Measurements from ENCODE around the gene ENPEP.
"Not testable (repeated sequence)": the region's sequence is repeated elsewhere in the genome, so short reads cannot be mapped to it uniquely, and the experiment has no call there.

ENPEP gene, protein sequence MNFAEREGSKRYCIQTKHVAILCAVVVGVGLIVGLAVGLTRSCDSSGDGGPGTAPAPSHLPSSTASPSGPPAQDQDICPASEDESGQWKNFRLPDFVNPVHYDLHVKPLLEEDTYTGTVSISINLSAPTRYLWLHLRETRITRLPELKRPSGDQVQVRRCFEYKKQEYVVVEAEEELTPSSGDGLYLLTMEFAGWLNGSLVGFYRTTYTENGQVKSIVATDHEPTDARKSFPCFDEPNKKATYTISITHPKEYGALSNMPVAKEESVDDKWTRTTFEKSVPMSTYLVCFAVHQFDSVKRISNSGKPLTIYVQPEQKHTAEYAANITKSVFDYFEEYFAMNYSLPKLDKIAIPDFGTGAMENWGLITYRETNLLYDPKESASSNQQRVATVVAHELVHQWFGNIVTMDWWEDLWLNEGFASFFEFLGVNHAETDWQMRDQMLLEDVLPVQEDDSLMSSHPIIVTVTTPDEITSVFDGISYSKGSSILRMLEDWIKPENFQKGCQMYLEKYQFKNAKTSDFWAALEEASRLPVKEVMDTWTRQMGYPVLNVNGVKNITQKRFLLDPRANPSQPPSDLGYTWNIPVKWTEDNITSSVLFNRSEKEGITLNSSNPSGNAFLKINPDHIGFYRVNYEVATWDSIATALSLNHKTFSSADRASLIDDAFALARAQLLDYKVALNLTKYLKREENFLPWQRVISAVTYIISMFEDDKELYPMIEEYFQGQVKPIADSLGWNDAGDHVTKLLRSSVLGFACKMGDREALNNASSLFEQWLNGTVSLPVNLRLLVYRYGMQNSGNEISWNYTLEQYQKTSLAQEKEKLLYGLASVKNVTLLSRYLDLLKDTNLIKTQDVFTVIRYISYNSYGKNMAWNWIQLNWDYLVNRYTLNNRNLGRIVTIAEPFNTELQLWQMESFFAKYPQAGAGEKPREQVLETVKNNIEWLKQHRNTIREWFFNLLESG

GRCh38 chr4:110475881-110476818 lies at the start of gene ENPEP:
Gene ENPEP, plus strand, starts transcription at chr4:110476155. Its CDS starts 260 bp downstream, at chr4:110476415.
- no peak for DNase-seq

GRCh38 chr4:110431805-110432204 lies 44.1 kb upstream of the ENPEP start:
- not testable (repeated sequence) for DNase-seq

DNA sequence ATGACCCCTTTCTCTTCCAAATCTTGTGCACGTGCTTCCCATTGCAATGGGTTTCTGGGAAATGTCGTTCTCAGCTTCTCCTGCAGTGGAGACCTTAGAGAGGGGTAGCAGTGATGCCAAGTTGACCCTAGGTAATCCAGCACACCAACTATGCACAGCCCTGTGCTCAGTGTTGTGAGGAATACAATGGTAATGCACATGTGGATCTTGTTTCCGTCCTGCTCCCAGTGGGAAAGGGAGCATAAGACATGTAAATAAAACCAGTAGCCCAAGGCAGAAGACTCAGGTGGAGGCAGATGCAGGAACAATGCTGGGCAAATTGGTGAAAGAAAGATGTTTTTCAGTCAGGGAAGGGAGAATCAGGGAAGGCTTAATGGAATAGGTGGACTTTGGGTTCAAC lies 38.7 kb upstream of the ENPEP start:
- DNase-seq, result not testable (repeated sequence)

- DNase-seq, result not testable (repeated sequence)
Measured at GRCh38 chr4:110439209-110439608, 36.7 kb upstream of the ENPEP start.

GRCh38 chr4:110442309-110442708 lies 33.6 kb upstream of the ENPEP start:
- DNase-seq, result no peak

GRCh38 chr4:110442788-110443187 lies 33.2 kb upstream of the ENPEP start:
- no peak for DNase-seq

GRCh38 chr4:110449947-110450346 lies 26.0 kb upstream of the ENPEP start:
- no peak for DNase-seq

DNA sequence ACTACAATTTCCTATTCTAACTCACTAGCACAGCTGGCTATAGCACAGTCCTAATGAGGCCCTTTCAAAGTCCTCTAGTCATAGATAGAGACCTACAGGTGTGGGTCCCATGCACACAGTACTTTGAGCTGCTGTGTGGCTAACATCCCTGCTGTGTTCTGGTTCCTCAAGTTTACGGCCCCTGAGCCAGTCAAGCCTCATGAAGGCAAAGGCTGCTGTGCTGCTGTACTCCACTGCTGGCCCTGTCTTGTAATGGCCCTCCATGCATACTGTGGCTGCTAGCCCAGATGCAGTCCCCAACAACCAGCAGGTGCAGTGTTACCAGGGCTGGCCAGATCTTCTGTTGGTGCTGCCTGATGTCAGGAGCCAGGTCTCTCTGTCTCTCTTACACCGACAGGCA lies 23.4 kb upstream of the ENPEP start:
- DNase-seq, result no peak

DNA sequence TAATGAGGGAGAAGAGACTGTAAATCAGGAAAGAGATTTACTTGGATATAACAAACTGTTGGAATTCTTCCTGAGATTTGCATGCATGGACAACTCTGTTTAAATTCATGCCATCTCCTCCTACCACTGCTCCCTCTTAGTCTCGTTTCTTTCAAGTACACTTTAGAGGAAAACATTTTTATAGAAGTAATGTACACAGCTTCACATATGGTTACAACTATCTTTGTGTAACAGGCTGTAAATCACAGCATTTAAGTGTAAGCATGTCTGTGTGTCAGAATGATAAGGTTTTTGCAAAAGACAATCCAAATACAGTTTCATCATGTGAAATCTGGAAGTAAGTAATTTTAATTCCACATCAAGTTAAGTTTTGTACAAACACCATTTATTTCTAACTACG lies 21.5 kb upstream of the ENPEP start:
- DNase-seq, result no peak

DNA sequence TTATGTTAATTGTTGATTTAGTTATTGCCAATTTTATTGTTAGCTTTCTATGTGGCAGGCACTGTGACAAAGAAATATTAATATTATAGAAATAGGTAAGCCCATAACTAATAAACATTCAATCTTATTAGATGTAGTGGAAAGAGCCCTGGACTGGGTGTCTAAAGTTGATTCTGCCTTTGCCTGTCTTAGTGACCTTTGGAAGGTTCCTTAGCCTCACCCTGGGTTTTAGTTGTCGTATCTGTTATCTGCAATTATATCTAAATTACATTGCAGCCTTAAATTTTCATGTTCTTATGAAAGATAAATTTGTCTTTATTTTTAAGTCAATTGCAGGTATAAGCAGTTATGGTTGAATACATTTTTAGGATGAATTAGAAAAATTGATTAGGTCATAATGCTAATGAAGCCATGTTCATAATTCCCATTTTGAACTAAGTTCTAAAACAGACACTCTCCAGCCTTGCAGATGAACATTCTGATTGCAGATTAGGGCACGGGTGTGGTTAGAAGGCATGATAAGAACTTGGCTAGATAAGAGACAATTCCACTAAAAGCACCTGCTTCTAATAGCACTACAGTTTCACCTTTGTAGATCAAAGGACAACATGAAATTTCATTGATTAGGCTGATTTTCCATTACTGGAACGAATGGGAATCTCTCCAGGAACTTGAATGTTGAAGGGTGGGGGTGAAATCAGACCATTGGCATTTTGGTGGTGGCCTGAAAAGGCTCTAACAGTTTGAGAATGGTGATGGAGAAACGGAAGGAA lies 17.3 kb upstream of the ENPEP start:
- no peak for DNase-seq

- DNase-seq, result no peak
Measured at GRCh38 chr4:110460074-110460746, 15.7 kb upstream of the ENPEP start.

- no peak for DNase-seq
Measured at GRCh38 chr4:110467400-110467799, 8.6 kb upstream of the ENPEP start.

GRCh38 chr4:110472583-110473329 lies 3.2 kb upstream of the ENPEP start:
- DNase-seq, result no peak

- DNase-seq, result no peak
Measured at GRCh38 chr4:110474481-110474880, 1.5 kb upstream of the ENPEP start.

DNA sequence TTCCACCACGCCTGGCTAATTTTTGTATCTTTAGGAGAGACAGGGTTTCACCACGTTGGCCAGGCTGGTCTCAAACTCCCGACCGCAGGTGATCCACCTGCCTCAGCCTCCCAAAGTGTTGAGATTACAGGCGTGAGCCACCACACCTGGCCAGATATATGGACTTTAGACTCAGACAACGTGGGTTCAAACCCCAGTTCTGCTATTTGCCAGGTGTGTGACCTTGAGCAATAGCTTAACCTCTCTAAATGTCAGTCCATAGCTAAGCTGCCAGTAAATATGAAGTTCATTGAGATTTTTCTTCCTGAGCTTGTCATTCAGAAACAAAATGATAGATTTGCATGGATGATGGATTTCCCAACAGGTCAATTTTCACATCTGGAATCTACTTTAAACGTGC lies 875 bp upstream of the ENPEP start:
- DNase-seq, result not testable (repeated sequence)

DNA sequence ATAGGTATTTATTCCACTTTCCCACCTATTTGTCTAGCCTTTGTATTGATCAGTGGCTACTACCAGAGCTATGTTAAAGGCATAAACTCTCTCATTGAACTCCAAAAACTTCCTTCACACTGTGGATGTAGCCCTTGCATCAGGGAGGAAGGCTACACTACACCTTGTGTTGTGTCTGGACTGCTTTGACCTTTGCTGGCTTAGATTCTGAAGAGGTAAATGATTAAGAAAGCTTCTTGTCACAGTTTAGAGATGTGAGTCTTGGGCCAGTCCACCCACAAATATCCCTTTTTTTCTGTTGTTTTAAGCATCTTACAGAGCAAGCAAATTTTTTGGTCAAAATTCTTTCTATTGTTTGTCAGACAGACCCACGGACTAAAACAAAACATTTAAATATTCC lies 1.9 kb downstream of the ENPEP start:
- DNase-seq, result no peak

GRCh38 chr4:110480031-110480549 lies 4.1 kb downstream of the ENPEP start:
- DNase-seq, result no peak

DNA sequence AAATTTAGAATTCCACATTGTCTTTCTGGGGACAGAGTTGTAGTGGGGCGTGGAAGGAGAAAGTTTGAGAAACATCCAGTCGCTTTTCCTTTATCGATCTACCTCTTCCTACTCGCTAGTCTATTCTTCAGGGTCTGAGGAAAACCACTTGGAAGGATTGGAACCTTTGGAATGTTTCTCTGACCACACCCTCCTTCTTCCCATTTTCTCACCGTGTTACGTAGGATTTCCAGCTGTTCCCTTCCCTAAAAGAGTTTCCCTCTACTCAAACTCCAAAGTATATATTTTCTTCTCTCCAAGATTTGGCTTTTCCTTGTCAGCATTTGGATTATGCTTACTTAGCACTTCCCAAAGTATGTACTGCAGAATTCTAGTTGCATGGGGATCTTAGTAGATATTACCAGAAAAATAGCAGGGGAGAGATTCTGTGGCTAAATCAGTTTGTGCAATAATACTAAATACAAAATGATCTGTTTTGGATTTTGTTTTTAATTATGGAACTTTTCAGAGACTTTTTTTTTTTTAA lies 4.9 kb downstream of the ENPEP start:
- no peak for DNase-seq

- no peak for DNase-seq
Measured at GRCh38 chr4:110483516-110483915, 7.6 kb downstream of the ENPEP start.

DNA sequence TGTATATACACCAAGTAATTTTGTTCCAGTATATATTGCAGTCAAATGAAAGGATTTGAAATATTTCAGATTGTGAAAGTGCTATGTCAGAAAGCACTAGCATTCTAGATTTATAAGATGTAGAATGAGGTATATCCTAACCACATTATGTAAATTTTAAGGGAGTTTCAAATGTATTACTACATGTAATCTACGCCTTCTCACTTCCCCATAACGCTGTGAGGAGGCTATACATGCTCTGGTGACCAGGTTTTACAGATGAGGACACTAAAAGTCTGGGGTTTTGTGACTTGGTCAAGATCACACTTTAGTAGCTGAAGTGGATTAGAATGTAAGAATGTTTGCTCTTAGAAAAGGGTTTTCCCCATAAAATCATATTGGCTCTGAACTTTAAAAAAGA lies 8.1 kb downstream of the ENPEP start:
- no peak for DNase-seq
